DND-41 (cell line): Measurements from ENCODE around the gene TMEM219.

Source experiments
- EZH2 ChIP-seq: IDR thresholded peaks from 3 replicates; pipeline ENCODE4 v1.6.1; 2012; ENCODE audit warnings: borderline replicate concordance, low read depth, mild to moderate bottlenecking, moderate library complexity, low read length, inconsistent platforms; ENCODE audit not compliant: severe bottlenecking
- TF ChIP-seq, protein P1 (sequence below): IDR thresholded peaks from 2 replicates; pipeline ENCODE4 v1.5.1; 2012; ENCODE audit warnings: borderline replicate concordance, low read length, moderate library complexity, mild to moderate bottlenecking; ENCODE audit not compliant: poor library complexity, severe bottlenecking; ENCODE audit errors: extremely low read depth

GRCh38 chr16:29959293-29959692 is 2.6 kb upstream of the TMEM219 start:
- TF ChIP-seq, protein P1, sequence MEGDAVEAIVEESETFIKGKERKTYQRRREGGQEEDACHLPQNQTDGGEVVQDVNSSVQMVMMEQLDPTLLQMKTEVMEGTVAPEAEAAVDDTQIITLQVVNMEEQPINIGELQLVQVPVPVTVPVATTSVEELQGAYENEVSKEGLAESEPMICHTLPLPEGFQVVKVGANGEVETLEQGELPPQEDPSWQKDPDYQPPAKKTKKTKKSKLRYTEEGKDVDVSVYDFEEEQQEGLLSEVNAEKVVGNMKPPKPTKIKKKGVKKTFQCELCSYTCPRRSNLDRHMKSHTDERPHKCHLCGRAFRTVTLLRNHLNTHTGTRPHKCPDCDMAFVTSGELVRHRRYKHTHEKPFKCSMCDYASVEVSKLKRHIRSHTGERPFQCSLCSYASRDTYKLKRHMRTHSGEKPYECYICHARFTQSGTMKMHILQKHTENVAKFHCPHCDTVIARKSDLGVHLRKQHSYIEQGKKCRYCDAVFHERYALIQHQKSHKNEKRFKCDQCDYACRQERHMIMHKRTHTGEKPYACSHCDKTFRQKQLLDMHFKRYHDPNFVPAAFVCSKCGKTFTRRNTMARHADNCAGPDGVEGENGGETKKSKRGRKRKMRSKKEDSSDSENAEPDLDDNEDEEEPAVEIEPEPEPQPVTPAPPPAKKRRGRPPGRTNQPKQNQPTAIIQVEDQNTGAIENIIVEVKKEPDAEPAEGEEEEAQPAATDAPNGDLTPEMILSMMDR = no peak
- TF ChIP-seq EZH2 = no peak
